ENCODE results near the gene COL15A1.

The COL15A1 gene

DNA sequence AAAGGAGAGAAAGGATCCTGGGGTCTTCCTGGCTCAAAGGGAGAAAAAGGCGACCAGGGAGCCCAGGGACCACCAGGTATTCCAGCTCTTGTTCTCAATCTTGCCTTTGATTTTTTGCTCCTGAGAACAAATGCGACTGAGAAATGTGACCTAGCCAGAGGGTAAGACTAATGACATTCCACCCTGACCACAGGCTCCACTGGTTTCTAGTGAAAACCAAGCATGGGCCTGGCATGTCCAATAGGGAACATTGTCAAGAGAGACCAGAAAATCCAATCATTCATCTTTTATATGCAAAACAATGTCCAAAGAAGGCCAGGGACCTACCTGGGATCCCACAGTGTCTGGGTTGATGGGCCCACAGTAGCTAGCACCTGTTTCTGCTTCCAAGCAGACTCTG lies 110.9 kb downstream of the COL15A1 start:
- TF ChIP-seq, protein P1, sequence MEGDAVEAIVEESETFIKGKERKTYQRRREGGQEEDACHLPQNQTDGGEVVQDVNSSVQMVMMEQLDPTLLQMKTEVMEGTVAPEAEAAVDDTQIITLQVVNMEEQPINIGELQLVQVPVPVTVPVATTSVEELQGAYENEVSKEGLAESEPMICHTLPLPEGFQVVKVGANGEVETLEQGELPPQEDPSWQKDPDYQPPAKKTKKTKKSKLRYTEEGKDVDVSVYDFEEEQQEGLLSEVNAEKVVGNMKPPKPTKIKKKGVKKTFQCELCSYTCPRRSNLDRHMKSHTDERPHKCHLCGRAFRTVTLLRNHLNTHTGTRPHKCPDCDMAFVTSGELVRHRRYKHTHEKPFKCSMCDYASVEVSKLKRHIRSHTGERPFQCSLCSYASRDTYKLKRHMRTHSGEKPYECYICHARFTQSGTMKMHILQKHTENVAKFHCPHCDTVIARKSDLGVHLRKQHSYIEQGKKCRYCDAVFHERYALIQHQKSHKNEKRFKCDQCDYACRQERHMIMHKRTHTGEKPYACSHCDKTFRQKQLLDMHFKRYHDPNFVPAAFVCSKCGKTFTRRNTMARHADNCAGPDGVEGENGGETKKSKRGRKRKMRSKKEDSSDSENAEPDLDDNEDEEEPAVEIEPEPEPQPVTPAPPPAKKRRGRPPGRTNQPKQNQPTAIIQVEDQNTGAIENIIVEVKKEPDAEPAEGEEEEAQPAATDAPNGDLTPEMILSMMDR (conservative IDR thresholded peaks at IDR 0.05), result no peak
- H3K27ac ChIP-seq, result no peak overlapping the region

DNA sequence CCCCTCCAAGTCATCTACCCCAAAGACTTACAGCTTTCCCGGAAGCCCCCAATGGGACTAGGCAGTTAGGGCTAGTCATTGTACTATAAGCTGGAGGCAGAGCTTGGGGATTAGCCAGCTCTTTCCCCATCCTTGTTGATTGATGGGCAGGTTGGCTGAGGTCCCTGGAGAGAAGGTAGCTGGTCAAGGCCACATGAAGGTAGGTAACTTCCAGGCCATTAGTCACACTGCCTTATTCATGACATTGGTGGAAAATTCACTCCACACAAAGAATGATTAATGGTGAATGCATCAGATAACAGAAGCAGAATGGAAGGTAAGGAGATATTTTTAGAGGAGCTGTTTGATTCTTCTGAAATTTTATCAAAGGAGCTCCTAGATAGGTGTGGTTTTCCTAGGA lies 111.7 kb downstream of the COL15A1 start:
- H3K27ac ChIP-seq, result no peak overlapping the region
- TF ChIP-seq, protein P1 (conservative IDR thresholded peaks at IDR 0.05), result no peak

DNA sequence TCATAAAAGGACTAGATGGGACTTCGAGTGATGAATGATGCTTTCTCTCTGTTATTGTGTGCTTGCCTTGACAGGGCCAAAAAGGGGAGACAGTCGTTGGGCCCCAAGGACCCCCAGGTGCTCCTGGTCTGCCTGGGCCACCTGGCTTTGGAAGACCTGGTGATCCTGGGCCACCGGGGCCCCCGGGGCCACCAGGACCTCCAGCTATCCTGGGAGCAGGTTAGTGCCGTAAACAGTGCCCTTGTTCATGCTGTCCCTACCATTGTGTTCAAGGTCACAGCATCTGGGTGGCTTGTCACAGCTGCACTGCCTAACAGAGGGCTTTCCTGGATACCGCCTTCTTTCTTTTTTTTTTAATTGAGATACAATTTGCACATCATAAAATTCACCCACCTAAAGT lies 112.5 kb downstream of the COL15A1 start:
- TF ChIP-seq, protein P1 (conservative IDR thresholded peaks at IDR 0.05), result no peak
- no peak overlapping the region for H3K27ac ChIP-seq

DNA sequence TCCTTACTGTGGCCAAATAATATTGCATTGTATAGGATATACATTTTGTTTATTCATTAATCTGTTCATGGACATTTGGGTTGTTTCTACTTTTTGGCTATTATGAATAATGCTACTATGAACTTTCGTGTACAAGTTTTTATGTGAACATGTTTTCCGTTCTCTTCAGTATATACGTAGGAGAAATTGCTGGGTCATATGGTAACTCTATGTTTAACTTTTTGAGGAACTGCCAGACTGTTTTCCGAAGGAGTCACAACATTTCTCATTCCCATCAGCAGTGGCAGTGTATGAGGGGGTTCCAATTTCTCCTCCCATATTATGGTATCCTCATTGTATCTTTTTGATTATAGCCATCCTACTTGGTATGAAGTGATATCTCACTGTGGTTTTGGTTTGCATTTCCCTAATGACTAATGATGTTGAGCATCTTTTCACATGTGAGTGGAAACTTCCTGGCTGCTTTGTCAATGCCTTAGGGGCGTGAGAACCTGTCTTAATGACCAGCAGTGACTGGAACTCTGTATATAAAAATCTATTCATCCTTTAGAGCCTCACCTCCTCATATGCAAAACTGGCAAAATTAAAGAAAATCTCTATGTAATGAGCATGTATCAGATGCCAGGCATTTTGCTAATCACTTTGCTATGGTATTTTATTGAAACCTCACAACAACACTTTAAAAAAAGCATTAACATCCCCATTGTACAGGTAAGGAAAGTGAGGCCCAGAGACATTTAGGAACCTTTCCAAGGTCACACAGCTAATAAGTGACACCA lies 113.4 kb downstream of the COL15A1 start:
- TF ChIP-seq, protein P1 (conservative IDR thresholded peaks at IDR 0.05), result no peak
- H3K27ac ChIP-seq, result no peak overlapping the region

DNA sequence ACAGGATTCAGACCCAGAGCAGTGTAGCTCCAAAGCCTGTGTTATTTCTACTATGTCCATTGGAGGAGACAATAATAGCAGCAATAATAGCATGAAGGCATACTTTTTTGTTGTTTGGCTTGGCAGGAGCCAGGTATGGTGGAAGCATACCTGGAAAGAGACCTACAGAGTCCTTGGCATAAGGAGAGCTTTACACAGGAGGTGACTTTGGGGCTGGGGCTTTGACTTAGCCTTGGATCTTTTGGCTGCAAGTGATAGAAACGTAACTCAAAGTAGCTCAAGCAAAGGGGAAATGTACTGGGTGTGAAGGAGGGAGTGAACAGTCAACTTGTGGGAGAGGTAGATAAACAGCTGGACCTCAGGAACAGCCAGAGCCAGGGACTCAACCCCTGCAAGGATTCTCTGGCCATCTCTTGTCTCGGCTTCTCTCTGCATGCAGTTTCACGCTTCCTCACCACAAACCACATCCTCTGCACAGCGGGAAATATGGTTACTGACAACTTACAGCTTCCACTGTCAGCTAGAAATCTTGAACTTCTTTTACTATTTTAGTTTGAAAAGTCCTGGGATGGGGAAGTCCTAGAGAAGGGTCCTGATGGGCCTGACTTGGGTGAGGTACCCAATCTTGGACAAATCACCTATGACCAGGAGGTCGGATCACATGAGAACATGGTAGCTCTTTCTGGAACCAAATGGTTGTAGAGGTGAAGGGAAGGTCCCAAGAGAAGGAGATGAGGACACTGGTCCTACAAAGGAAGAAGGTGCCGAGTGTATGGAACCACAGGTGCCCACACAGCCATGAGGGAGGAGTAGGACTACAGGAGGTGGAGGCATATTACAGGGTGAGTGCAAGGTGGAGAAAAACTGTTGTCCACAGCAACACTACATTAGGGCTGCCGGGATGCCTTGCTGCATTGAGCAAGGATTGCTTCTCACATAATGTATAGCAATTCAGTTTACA lies 114.2 kb downstream of the COL15A1 start:
- TF ChIP-seq, protein P1 (conservative IDR thresholded peaks at IDR 0.05), result no peak
- no peak overlapping the region for H3K27ac ChIP-seq

DNA sequence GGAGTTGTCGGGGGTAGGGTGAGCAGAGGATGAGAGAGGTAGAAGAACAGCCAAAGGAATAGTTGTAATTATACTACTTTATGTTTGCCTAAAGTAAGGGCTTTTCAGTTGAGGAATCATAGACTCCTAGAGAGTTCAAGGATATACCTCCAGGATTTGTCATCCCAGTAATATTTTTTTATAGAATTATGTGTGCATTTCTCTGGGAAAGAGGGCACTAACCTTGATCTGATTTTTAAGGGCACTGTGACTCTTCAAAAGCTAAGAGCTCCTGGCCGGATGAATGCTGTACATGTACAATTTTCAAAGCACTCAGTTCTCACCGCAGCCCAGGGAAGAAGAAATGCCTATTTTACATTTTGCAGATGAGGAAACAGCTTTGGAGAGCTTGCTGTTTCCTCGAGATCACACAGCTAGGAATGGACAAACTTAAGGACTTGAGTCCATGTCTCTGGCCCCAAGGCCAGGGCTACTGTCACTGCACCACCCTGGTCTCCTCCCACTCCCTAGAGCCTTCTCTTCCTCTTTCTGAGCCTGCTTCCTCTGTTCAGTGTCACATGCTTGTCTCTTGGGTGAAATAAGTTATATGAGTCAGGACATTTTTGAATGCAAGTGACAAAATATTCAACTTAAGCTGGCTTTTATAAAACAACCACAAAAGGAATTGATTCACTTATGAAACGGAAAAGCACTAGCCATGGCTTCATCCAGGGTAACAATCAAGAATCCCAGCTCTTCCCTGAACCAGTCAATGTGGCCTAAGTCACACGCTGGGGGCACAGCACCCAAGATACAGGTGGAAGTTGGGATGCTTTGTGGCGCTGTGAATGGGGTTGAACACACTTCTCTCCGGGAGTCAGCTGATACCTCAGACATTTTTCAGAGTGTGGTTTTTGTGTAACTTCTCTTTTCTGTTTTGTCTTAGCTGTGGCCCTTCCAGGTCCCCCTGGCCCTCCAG lies 115.5 kb downstream of the COL15A1 start:
- TF ChIP-seq, protein P1 (conservative IDR thresholded peaks at IDR 0.05), result no peak
- H3K27ac ChIP-seq, result no peak overlapping the region
